ENCODE measurements around the gene KIN. TPM values are rescaled to one million over a fixed set of nuclear protein-coding genes. Genes with fewer than 3 reads are reported as not detected.

Gene KIN
- total RNA-seq, 2 experiments from 2014 or later: 6.5 to 8.6 TPM

GRCh38 chr10:7808686-7809267, 21.0 kb upstream of the KIN start:
- CTCF ChIA-PET: no interaction called here

DNA sequence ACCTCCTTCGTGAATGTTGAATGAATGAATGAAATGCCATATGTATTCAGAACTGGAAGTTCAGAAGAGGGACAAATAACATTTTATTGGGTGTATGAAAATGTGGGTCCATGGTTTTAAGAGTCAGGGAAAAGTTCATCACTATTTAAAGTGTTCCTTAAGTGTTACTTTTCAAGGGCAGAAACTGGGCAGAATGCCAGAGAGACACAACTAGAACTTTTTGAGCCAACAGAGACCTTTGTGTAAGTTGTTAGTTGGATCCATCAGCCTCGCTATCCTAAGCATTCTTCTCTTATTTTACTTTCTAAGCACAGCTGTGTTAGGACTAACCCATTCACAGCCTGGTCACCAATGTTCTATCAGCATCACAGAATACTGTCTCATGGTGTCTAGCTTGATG, 16.9 kb upstream of the KIN start:
- H3K27me3 ChIP-seq (ENCODE audit: control insufficient read depth in 1 of 2, insufficient read depth in 2 of 2, low read length in 2 of 2): no peaks in the 10 kb centered on the region
- H3K4me1 ChIP-seq (ENCODE audit: insufficient read depth, low read length): no peaks in the 10 kb centered on the region
- H3K36me3 ChIP-seq (ENCODE audit: insufficient read depth, low read length): peaks cover 77% of the 10 kb centered on the region
- no peak for DNase-seq
- H3K4me1 Mint-ChIP-seq (ENCODE audit: low read depth): no peaks in the 10 kb centered on the region
- intact Hi-C loops (cut with DNase I, micrococcal nuclease): no loop called here
- no peak overlapping the region for H3K27ac Mint-ChIP-seq
- TF ChIP-seq, protein P1, sequence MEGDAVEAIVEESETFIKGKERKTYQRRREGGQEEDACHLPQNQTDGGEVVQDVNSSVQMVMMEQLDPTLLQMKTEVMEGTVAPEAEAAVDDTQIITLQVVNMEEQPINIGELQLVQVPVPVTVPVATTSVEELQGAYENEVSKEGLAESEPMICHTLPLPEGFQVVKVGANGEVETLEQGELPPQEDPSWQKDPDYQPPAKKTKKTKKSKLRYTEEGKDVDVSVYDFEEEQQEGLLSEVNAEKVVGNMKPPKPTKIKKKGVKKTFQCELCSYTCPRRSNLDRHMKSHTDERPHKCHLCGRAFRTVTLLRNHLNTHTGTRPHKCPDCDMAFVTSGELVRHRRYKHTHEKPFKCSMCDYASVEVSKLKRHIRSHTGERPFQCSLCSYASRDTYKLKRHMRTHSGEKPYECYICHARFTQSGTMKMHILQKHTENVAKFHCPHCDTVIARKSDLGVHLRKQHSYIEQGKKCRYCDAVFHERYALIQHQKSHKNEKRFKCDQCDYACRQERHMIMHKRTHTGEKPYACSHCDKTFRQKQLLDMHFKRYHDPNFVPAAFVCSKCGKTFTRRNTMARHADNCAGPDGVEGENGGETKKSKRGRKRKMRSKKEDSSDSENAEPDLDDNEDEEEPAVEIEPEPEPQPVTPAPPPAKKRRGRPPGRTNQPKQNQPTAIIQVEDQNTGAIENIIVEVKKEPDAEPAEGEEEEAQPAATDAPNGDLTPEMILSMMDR (IDR thresholded peaks at IDR 0.05): no peak
- peaks cover 78% of the 10 kb centered on the region for H3K36me3 Mint-ChIP-seq (ENCODE audit: low read depth)
- no peak overlapping the region for H3K4me3 ChIP-seq (ENCODE audit: low read length)
- ChIA-PET POLR2A (no interaction called here), CTCF (no interaction called here)
- no peaks in the 10 kb centered on the region for H3K9me3 Mint-ChIP-seq
- ATAC-seq (ENCODE audit: poor library complexity): no peak
- no peaks in the 10 kb centered on the region for H3K9me3 ChIP-seq (ENCODE audit: control insufficient read depth in 1 of 2, insufficient read depth in 1 of 2, low read length in 2 of 2)
- no peak overlapping the region for H3K27ac ChIP-seq (ENCODE audit: low read depth in 1 of 2, low read length in 2 of 2)
- H3K27me3 Mint-ChIP-seq: no peaks in the 10 kb centered on the region
- H3K4me3 Mint-ChIP-seq: no peak overlapping the region

More at GRCh38 chr10:7808686-7809267, 21.0 kb upstream of the KIN start:
- peaks cover 41% of the 10 kb centered on the region for H3K36me3 Mint-ChIP-seq (ENCODE audit: low read depth)
- no peak overlapping the region for H3K4me3 Mint-ChIP-seq
- Histone ChIP-seq H3K27ac (ENCODE audit: low read depth in 1 of 2, low read length in 2 of 2) (no peak overlapping the region), H3K36me3 (ENCODE audit: insufficient read depth, low read length) (peaks cover 41% of the 10 kb centered on the region), H3K4me3 (ENCODE audit: low read length) (no peak overlapping the region), H3K9me3 (ENCODE audit: control insufficient read depth in 1 of 2, insufficient read depth in 1 of 2, low read length in 2 of 2) (no peaks in the 10 kb centered on the region), H3K4me1 (ENCODE audit: insufficient read depth, low read length) (no peaks in the 10 kb centered on the region), H3K27me3 (ENCODE audit: control insufficient read depth in 1 of 2, insufficient read depth in 2 of 2, low read length in 2 of 2) (no peaks in the 10 kb centered on the region)
- H3K27ac Mint-ChIP-seq: peak overlapping the region; percentile 31
- no peaks in the 10 kb centered on the region for H3K4me1 Mint-ChIP-seq (ENCODE audit: low read depth)
- no peak for ATAC-seq (ENCODE audit: poor library complexity)
- POLR2A ChIA-PET: interaction anchor here (1.4 to 1.9 kb wide), 2 partner anchors 9 to 21 kb away, joined by 7 to 8 read pairs; partner anchors contain the start of genes ATP5F1C, KIN and TAF3
- H3K9me3 Mint-ChIP-seq: no peaks in the 10 kb centered on the region
- TF ChIP-seq, protein P1 (IDR thresholded peaks at IDR 0.05): no peak
- DNase-seq: no peak
- intact Hi-C loops (cut with DNase I, micrococcal nuclease): no loop called here
- no peaks in the 10 kb centered on the region for H3K27me3 Mint-ChIP-seq

DNA sequence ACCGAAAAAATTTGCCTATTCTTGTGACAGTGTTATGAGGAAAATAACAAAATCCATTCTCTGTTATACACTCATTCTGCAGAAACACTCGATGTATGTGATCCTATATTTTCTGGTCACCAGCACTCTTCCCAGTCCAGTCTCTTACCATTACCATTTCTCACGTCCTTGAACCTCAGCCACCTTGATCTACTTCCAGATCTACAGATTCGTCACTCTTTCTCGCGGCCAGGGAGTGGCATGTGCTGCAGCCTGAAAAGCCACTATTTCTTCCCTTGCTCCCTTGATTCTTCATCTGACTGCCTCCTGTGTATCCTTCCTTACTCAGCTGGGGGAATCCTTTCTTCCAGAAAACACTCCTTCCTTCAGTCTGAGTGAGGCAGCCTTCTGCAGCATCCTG, 16.4 kb upstream of the KIN start:
- Histone ChIP-seq H3K9me3 (ENCODE audit: control insufficient read depth in 1 of 2, insufficient read depth in 1 of 2, low read length in 2 of 2) (no peaks in the 10 kb centered on the region), H3K4me3 (ENCODE audit: low read length) (no peak overlapping the region), H3K27ac (ENCODE audit: low read depth in 1 of 2, low read length in 2 of 2) (no peak overlapping the region), H3K4me1 (ENCODE audit: insufficient read depth, low read length) (no peaks in the 10 kb centered on the region), H3K27me3 (ENCODE audit: control insufficient read depth in 1 of 2, insufficient read depth in 2 of 2, low read length in 2 of 2) (no peaks in the 10 kb centered on the region), H3K36me3 (ENCODE audit: insufficient read depth, low read length) (peaks cover 83% of the 10 kb centered on the region)
- ATAC-seq (ENCODE audit: poor library complexity) (no peak), DNase-seq (no peak)
- peaks cover 79% of the 10 kb centered on the region for H3K36me3 Mint-ChIP-seq (ENCODE audit: low read depth)
- H3K9me3 Mint-ChIP-seq: no peaks in the 10 kb centered on the region
- TF ChIP-seq, protein P1 (IDR thresholded peaks at IDR 0.05): no peak
- no peak overlapping the region for H3K27ac Mint-ChIP-seq
- no peak overlapping the region for H3K4me3 Mint-ChIP-seq
- H3K27me3 Mint-ChIP-seq: no peaks in the 10 kb centered on the region
- no peaks in the 10 kb centered on the region for H3K4me1 Mint-ChIP-seq (ENCODE audit: low read depth)
- intact Hi-C loops (cut with DNase I, micrococcal nuclease): no loop called here
- ChIA-PET CTCF (no interaction called here), POLR2A (no interaction called here)

All from CD4-positive, alpha-beta T cell (primary cell).